ENCODE measurements around the gene WFDC1. TPM values are rescaled to one million over a fixed set of nuclear protein-coding genes. Genes with fewer than 3 reads are reported as not detected.

WFDC1 gene
- total RNA-seq, 8 experiments from 2014 or later, result 0.27 to 4.0 (median 2.7) TPM

DNA sequence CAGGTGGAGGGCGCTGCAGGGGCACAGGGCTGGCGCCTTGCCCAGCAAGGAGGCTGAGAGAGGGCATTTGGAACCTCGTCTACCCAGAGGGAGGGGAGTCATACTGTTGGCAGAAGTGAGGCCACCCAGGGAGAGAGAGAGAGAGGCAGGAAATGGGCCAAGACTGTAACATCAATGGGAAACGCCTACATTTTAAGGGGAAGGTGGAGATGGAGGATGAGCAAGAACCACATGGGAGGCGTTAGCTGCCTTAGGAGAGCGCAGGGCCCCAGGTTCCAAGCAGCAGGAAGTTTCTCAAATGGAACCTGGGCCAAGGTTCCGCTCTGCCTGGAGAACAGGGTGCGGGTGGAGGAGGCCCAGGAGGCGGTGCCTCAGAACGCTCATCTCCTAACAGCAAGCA is 2.7 kb upstream of the WFDC1 start:
- ATAC-seq (replicated peaks in 6 of 8), result peak in 2 of 8 experiments; percentile 9 to 48

DNA sequence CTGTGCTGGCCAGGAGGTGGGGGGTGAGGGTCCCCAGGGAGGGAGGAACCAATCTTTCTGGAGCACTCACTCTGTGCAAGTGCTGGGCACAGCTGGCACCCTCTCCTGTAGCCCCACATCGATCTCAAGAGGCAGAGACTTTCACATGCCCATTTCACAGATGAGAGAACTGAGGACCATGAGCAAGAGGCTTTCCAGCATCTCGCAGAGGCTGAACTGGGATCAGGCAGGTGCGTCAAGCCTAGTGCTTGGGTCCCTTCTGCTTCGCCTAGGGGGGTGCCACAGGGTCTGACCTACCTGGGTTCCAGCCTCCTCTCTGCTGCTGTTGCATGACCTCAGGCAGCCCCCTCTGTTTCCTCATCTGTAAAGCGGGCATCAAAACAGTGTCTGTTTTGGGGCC is 1.3 kb upstream of the WFDC1 start:
- WGBS, 10 experiments, result 66 to 100% (median 100%) methylated on average over 1 to 3 of the region's 5 CpGs; no CpG with 5 or more reads in 4 of the 10 experiments
- in situ Hi-C loops (cut with MboI; ENCODE audit: low pct_unique_long_range_greater_than_20kb in 2 of 9, low sequenced_read_pairs in 9 of 9, unreplicated experiment in 9 of 9), result loop anchor here in 3 of 9 experiments (25.0 kb wide), 1 partner anchor 194 kb away; no protein-coding TSS in a partner anchor
- no peak for ATAC-seq (replicated peaks in 6 of 8)
- Histone ChIP-seq H3K4me1 (replicated peaks in 1 of 2) (peaks cover 13 to 18% of the 10 kb centered on the region in 2 donors), H3K4me3 (no peak overlapping the region), H3K27ac (no peak overlapping the region)

More for the DNA sequence above, 2.7 kb upstream of the WFDC1 start:
- in situ Hi-C loops (cut with MboI; ENCODE audit: low pct_unique_long_range_greater_than_20kb in 2 of 9, low sequenced_read_pairs in 9 of 9, unreplicated experiment in 9 of 9), result loop anchor here in 3 of 9 experiments (25.0 kb wide), 1 partner anchor 195 kb away; no protein-coding TSS in a partner anchor
- Histone ChIP-seq H3K27ac (no peak overlapping the region), H3K4me3 (no peak overlapping the region), H3K4me1 (replicated peaks in 1 of 2) (peaks cover 13 to 18% of the 10 kb centered on the region in 2 donors)
- WGBS, 10 experiments, result 26 to 100% (median 61%) methylated on average over 1 to 10 of the region's 10 CpGs; no CpG with 5 or more reads in 1 of the 10 experiments

DNA sequence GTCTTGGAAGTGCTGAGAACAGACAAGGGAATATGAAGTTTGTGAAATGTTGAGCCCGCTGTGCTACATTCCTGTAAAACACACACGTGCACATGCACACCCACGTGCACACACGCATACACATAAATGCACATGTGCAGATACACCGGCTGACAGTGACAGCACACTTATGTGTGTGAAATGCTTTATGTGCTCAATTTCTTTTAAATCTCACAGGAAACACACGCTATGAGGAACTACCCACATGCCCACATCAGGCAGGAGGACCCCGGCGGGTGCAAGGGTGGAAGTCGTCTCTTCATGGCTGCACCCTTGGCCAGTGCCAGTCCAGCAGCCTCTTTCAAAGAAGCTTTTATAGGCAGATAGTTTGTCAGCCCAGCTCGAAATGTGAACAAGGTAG is 561 bp upstream of the WFDC1 start:
- peak in 3 of 8 experiments; percentile 13 to 61 (median 16) for ATAC-seq (replicated peaks in 6 of 8)
- H3K4me3 ChIP-seq, result no peak overlapping the region
- H3K27ac ChIP-seq, result peak overlapping the region in 1 of 2 donors; percentile 27
- WGBS, 10 experiments, result 20 to 100% (median 61%) methylated on average over 2 to 9 of the region's 10 CpGs; no CpG with 5 or more reads in 4 of the 10 experiments
- H3K4me1 ChIP-seq (replicated peaks in 1 of 2), result peaks cover 13 to 18% of the 10 kb centered on the region in 2 donors
- in situ Hi-C loops (cut with MboI; ENCODE audit: low pct_unique_long_range_greater_than_20kb in 2 of 9, low sequenced_read_pairs in 9 of 9, unreplicated experiment in 9 of 9), result loop anchor here in 3 of 9 experiments (25.0 kb wide), 1 partner anchor 193 kb away; no protein-coding TSS in a partner anchor

DNA sequence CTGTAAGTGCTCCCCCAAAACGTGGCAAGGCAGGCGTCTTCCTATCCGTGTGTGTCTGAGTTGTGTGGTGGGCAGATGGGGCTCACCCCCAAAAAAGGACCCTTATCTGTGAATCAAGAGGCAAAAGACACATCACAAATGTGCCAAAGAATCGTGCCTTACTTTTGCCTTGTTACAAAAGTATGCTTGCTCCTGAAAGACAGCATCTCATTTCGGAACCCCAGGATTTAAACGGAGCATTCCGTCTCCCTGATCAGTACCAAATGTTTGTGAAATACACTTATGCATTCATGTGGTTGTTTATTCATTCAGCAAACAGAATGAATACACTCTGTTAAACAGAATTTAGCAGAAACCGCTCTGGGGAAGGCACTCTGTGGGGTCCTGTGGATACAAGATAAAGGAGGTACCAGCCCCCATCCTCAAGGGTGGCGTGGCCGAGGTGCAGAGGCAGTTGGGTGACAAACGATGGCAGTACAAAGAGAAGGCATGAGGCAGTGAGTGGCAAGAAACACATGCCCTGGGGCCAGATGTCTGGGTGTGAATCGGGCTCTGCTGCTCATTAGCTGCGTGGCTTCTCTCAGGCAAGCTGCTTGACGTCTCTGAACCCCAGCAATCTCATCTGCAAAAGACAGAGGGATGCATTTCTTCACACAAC is 654 bp downstream of the WFDC1 start:
- H3K27ac ChIP-seq, result no peak overlapping the region
- H3K4me3 ChIP-seq, result no peak overlapping the region

DNA sequence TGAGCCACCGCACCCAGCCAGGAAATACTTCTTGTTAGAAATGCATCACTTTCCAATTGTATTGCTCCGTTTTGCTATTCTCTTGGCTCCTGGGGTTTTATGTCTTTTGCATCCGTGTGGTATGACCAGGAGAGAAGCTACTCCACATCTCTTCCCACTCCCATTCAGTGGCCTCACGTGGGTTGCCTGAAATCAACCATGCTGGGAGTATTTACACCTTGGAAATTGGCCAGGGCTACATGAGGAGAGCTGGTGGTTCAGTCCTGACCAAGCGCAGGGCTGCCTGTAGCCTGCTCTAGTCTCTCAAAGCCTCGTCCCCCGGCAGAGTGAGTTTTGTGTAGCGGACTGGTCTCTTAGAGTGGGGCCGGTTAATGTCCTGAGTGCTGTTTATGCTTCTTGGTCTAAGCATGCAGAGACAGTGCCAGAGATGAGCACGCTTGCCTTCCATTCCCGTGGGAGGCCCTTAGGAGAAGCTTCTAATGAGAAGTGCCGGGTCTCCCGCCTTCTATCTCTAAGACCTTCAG is 3.8 kb downstream of the WFDC1 start:
- WGBS, 10 experiments, result 45 to 100% (median 87%) methylated on average over 2 to 5 of the region's 13 CpGs; no CpG with 5 or more reads in 1 of the 10 experiments
- Histone ChIP-seq H3K4me3 (no peak overlapping the region), H3K4me1 (replicated peaks in 1 of 2) (peaks cover 27 to 36% of the 10 kb centered on the region in 2 donors), H3K27ac (no peak overlapping the region)
- ATAC-seq (replicated peaks in 6 of 8), result no peak
- in situ Hi-C loops (cut with MboI; ENCODE audit: low pct_unique_long_range_greater_than_20kb in 2 of 9, low sequenced_read_pairs in 9 of 9, unreplicated experiment in 9 of 9), result loop anchor here in 3 of 9 experiments (25.0 kb wide), 1 partner anchor 189 kb away; no protein-coding TSS in a partner anchor

More for the DNA sequence above, 654 bp downstream of the WFDC1 start:
- in situ Hi-C loops (cut with MboI; ENCODE audit: low pct_unique_long_range_greater_than_20kb in 2 of 9, low sequenced_read_pairs in 9 of 9, unreplicated experiment in 9 of 9), result loop anchor here in 3 of 9 experiments (25.0 kb wide), 1 partner anchor 192 kb away; no protein-coding TSS in a partner anchor
- ATAC-seq (replicated peaks in 6 of 8), result peak in 2 of 8 experiments; percentile 4 to 29
- WGBS, 10 experiments, result 0 to 83% (median 73%) methylated on average over 1 to 10 of the region's 14 CpGs; no CpG with 5 or more reads in 2 of the 10 experiments
- peaks cover 21 to 28% of the 10 kb centered on the region in 2 donors for H3K4me1 ChIP-seq (replicated peaks in 1 of 2)

DNA sequence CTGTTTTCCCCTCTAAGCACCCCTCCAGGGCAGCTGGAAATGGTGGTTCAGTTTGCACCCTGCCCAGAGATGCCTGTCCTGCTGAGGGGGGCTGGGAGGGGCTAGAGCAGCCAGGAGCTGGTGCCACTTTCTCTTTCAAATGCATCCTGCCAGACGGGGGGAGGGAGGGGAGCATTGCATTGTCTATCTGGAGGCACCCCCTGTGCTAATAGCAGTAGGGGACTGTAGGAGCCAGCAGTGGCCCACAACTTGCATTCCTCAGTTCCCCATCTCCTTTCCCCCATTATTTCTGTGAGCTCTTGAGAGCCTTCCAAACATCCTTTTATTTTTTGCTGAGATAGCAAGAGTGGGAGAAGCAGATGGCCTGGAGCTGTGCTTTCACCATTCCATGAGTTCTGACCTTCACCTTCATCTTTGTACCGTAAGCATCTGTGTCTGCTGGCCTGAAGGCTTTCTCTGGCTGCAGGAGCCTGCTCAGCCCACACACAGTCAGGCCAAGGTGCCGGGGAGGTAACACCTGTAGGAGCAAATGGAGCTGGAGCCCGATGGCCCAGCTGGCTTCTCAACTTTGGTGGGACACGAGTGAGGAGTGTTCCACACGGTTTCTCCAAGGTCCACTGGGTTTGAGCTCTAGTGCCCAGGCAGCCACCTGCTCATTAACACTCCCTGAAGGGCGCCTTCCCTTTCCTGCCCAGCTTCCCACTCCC is 5.2 kb downstream of the WFDC1 start:
- WGBS, 10 experiments, result 39 to 80% (median 60%) methylated on average over 1 to 4 of the region's 7 CpGs; no CpG with 5 or more reads in 4 of the 10 experiments
- in situ Hi-C loops (cut with MboI; ENCODE audit: low pct_unique_long_range_greater_than_20kb in 2 of 9, low sequenced_read_pairs in 9 of 9, unreplicated experiment in 9 of 9), result loop anchor here in 3 of 9 experiments (25.0 kb wide), 1 partner anchor 187 kb away; no protein-coding TSS in a partner anchor
- peak overlapping the region in 1 of 2 donors; percentile 61 for H3K27ac ChIP-seq
- H3K4me3 ChIP-seq, result no peak overlapping the region
- peak in 3 of 8 experiments; percentile 12 to 37 (median 32) for ATAC-seq (replicated peaks in 6 of 8)
- peaks cover 17 to 24% of the 10 kb centered on the region in 2 donors for H3K4me1 ChIP-seq (replicated peaks in 1 of 2)

DNA sequence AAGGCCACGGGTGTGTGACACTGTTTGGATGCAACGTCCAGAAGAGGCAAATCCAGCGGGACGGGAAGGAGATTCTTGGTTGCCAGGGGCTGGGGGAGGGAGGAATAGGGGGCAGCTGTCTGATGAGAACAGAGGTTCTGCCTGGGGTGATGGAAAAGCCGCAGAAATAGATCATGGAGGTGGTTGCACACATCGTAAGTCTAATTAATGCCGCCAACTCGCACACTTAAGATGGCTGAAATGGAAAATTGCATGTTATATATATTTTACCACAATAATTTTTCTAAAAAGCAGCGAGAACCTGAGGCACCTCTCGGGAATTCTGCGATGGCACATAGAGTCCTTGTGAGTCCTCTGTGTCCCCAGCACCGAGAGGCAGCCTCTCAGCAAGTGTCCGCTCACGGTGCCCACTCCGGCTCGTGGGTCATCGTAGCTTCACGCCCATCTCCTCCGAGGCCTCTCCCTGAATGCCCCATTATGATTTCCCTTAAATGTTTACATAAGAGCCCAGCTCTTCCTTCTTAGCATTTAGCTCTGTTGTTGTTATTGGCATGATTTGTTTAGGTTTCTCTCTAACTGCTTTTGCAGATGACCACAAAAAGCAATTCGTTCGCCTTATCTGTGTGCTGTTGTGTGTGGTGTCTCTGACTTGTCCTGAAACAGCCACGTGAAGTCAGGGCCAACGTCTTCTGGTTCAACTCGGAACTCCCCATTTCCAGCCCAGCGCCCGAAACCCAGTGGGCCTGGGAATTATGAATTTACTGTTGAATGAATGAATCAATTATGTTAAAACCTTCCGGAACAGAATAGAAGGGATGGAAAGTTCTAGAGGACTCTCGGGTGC is 7.7 kb downstream of the WFDC1 start:
- ATAC-seq (replicated peaks in 6 of 8), result peak in 1 of 8 experiments; percentile 21
- in situ Hi-C loops (cut with MboI; ENCODE audit: low pct_unique_long_range_greater_than_20kb in 2 of 9, low sequenced_read_pairs in 9 of 9, unreplicated experiment in 9 of 9), result no loop called here
- WGBS, 10 experiments, result 80 to 97% (median 87%) methylated on average over 4 to 20 of the region's 28 CpGs; no CpG with 5 or more reads in 2 of the 10 experiments

DNA sequence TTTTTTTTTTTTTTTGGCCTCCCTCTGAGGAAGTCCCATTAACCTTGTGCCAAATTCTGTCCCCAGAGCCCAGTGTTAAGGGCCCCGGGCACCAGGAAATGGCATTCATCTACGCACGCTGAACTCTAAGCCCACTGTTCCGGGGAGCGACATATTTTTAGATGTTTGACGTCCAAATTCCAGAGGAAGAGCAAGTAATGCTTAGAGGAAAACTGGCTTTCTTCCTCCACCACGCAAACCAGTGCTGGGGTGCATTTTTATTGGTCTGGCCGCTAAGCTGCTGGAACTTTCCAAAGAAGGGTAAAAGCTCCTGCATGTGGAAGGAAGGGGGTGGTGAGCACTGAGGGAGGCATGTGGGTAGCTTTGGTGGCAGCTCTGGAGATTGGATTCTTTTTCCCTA is 8.3 kb downstream of the WFDC1 start:
- 0 to 100% (median 83%) methylated on average over 1 to 8 of the region's 8 CpGs; no CpG with 5 or more reads in 1 of the 10 experiments for WGBS, 10 experiments
- ATAC-seq (replicated peaks in 6 of 8), result no peak
- H3K4me3 ChIP-seq, result no peak overlapping the region
- peaks cover 24 to 25% of the 10 kb centered on the region in 2 donors for H3K4me1 ChIP-seq (replicated peaks in 1 of 2)
- H3K27ac ChIP-seq, result no peak overlapping the region
- in situ Hi-C loops (cut with MboI; ENCODE audit: low pct_unique_long_range_greater_than_20kb in 2 of 9, low sequenced_read_pairs in 9 of 9, unreplicated experiment in 9 of 9), result no loop called here

More for the DNA sequence above, 7.7 kb downstream of the WFDC1 start:
- Histone ChIP-seq H3K27ac (no peak overlapping the region), H3K4me1 (replicated peaks in 1 of 2) (peaks cover 18 to 20% of the 10 kb centered on the region in 2 donors), H3K4me3 (no peak overlapping the region)

DNA sequence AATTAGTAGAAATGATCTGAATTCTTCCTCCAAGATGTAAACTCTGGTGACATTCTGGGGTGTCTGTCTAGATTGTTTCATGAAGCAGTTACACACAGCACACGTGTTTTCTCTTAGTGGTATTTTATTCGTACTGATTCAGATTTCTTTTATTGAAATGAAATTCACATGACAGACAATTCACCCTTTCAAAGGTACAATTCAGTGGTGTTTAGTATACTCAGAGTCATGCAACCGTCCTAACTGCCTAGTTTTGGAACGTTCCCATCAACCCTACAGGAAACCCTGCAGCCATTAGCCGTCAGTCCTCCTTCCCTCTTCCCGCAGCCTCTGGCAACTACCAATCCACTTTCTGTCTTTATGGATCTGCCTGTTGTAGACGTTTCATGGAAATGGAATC is 8.8 kb downstream of the WFDC1 start:
- ATAC-seq (replicated peaks in 6 of 8), result no peak
- 20 to 100% (median 64%) methylated on average over 1 to 7 of the region's 7 CpGs; no CpG with 5 or more reads in 1 of the 10 experiments for WGBS, 10 experiments
- Histone ChIP-seq H3K4me3 (no peak overlapping the region), H3K27ac (no peak overlapping the region), H3K4me1 (replicated peaks in 1 of 2) (peaks cover 28% of the 10 kb centered on the region in 2 donors)
- in situ Hi-C loops (cut with MboI; ENCODE audit: low pct_unique_long_range_greater_than_20kb in 2 of 9, low sequenced_read_pairs in 9 of 9, unreplicated experiment in 9 of 9), result no loop called here

DNA sequence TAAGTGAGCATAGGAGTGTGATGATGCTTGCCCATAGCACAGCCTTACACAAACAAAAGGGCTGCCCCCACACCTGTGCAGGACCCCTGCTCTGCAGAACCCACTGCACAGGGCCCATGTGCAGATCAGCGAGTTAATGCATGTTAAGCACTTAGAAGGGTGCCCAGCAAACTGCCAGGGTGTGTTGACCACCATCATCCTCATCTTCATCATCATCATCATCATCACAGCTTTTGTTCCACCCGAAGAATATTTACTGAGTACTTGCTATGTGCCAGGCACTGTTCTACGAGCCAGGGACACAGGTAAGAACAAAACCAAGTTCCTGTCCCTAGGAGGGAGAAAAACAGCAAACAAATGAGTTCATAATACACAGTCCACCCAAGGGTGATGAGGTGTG is 11.9 kb downstream of the WFDC1 start:
- no peak overlapping the region for H3K4me3 ChIP-seq
- H3K4me1 ChIP-seq (replicated peaks in 1 of 2), result peaks cover 19% of the 10 kb centered on the region in 2 donors
- ATAC-seq (replicated peaks in 6 of 8), result no peak
- in situ Hi-C loops (cut with MboI; ENCODE audit: low pct_unique_long_range_greater_than_20kb in 2 of 9, low sequenced_read_pairs in 9 of 9, unreplicated experiment in 9 of 9), result no loop called here
- 0 to 100% (median 92%) methylated on average over 1 to 2 of the region's 3 CpGs; no CpG with 5 or more reads in 6 of the 10 experiments for WGBS, 10 experiments
- no peak overlapping the region for H3K27ac ChIP-seq

DNA sequence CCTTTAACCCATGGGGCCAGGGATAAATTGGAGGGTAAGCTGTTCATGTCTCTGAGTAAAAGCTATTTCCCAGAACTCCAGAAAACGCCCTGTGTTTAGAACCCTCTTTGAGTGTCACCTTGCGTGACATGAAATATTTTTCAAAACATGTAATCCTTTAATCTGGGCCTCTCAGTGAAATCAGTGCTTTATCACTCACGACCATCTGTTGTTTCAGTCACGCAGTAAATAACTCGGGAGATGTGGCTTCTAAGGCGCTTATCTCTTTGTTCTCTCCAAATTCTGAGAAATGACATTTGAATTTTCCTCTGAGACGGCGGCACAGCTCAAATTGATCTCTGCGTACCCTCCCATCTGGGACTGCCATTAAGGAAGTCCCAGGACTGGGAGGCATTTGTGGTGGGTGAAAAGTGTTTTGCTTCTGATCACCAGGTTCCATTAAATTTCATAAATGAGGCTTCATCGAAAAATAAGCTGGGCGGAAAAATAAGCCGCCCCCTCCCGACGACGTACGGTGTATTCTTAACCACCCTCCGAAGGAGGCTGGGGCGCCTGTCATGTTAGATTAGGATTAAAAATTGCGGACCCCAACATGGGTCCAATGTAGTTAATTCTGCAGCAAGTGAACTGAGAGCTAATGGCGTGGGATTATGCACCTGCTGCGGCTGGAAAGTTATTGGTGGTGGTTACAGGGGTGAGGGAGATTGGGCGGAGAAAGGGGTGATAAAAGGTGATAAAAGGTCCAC is 12.7 kb downstream of the WFDC1 start:
- in situ Hi-C loops (cut with MboI; ENCODE audit: low pct_unique_long_range_greater_than_20kb in 2 of 9, low sequenced_read_pairs in 9 of 9, unreplicated experiment in 9 of 9), result no loop called here
- Histone ChIP-seq H3K27ac (no peak overlapping the region), H3K4me1 (replicated peaks in 1 of 2) (peaks cover 13 to 16% of the 10 kb centered on the region in 2 donors), H3K4me3 (no peak overlapping the region)
- peak in 1 of 8 experiments; percentile 4 for ATAC-seq (replicated peaks in 6 of 8)
- 67 to 92% (median 87%) methylated on average over 1 to 16 of the region's 22 CpGs; no CpG with 5 or more reads in 2 of the 10 experiments for WGBS, 10 experiments

All from motor neuron (in vitro differentiated cells).